ENCODE data around the gene PKN3.

The PKN3 gene

GRCh38 chr9:128685636-128686489 is 16.4 kb upstream of the PKN3 start:
- no peaks in the 10 kb centered on the region for H3K9me2 ChIP-seq (replicated peaks; ENCODE audit: insufficient read depth, low read length)
- peak overlapping the region; percentile 91 for H3K9ac ChIP-seq (ENCODE audit: low read length)
- no peaks in the 10 kb centered on the region for H3K36me3 ChIP-seq (replicated peaks; ENCODE audit: insufficient read depth, low read length)
- DNase-seq, result peak; percentile 70
- no peaks in the 10 kb centered on the region for H3K9me3 ChIP-seq (replicated peaks; ENCODE audit: insufficient read depth, low read length)
- H3K4me3 ChIP-seq (ENCODE audit: low read length), result peak overlapping the region; percentile 85
- peak overlapping the region; percentile 86 for H3K27ac ChIP-seq (ENCODE audit: low read length)
- TF ChIP-seq EZH2 (optimal IDR thresholded peaks at IDR 0.05; ENCODE audit: low read depth, low read length) (no peak), EZH2phosphoT487 (IDR thresholded peaks at IDR 0.05; ENCODE audit: low read length) (no peak), CTCF (IDR thresholded peaks at IDR 0.05; ENCODE audit: low read length) (no peak)
- peaks cover 39% of the 10 kb centered on the region for H3F3A ChIP-seq (ENCODE audit: insufficient read depth, low read length)
- peaks cover 21% of the 10 kb centered on the region for H3K4me1 ChIP-seq (ENCODE audit: low read length)
- H2AFZ ChIP-seq (ENCODE audit: low read length), result 0 out of 2 replicates have a peak overlapping the region, but pooled peaks have one; percentile 5
- H3K27me3 ChIP-seq (replicated peaks; ENCODE audit: insufficient read depth, low read length), result no peaks in the 10 kb centered on the region
- peaks cover 8% of the 10 kb centered on the region; the same call in 1 of the 2 replicates for H4K20me1 ChIP-seq (ENCODE audit: insufficient read depth, low read length)
- peak overlapping the region; percentile 93 for H3K4me2 ChIP-seq (ENCODE audit: low read depth, low read length)
- peaks cover 71% of the 10 kb centered on the region for H3K79me2 ChIP-seq (ENCODE audit: low read length)

GRCh38 chr9:128687453-128687852 is 14.8 kb upstream of the PKN3 start:
- H4K20me1 ChIP-seq (ENCODE audit: insufficient read depth, low read length), result peaks cover 24% of the 10 kb centered on the region
- H3K4me2 ChIP-seq (ENCODE audit: low read depth, low read length), result no peak overlapping the region; the same call in 1 of the 2 replicates
- no peaks in the 10 kb centered on the region for H3K9me2 ChIP-seq (replicated peaks; ENCODE audit: insufficient read depth, low read length)
- H3K36me3 ChIP-seq (replicated peaks; ENCODE audit: insufficient read depth, low read length), result no peaks in the 10 kb centered on the region; the same call in 1 of the 2 replicates
- H3K9ac ChIP-seq (ENCODE audit: low read length), result no peak overlapping the region
- no peaks in the 10 kb centered on the region for H3K9me3 ChIP-seq (replicated peaks; ENCODE audit: insufficient read depth, low read length)
- no peak overlapping the region for H3K27ac ChIP-seq (ENCODE audit: low read length)
- no peaks in the 10 kb centered on the region for H3K27me3 ChIP-seq (replicated peaks; ENCODE audit: insufficient read depth, low read length)
- no peak overlapping the region for H3K4me3 ChIP-seq (ENCODE audit: low read length)
- peaks cover 84% of the 10 kb centered on the region for H3K79me2 ChIP-seq (ENCODE audit: low read length)
- H3F3A ChIP-seq (ENCODE audit: insufficient read depth, low read length), result peaks cover 40% of the 10 kb centered on the region
- H3K4me1 ChIP-seq (ENCODE audit: low read length), result peaks cover 27% of the 10 kb centered on the region
- H2AFZ ChIP-seq (ENCODE audit: low read length), result no peak overlapping the region
- TF ChIP-seq CTCF (IDR thresholded peaks at IDR 0.05; ENCODE audit: low read length), result no peak
- no peak for TF ChIP-seq EZH2 (optimal IDR thresholded peaks at IDR 0.05; ENCODE audit: low read depth, low read length)
- TF ChIP-seq EZH2phosphoT487 (IDR thresholded peaks at IDR 0.05; ENCODE audit: low read length), result no peak
- DNase-seq, result no peak

- TF ChIP-seq CTCF (IDR thresholded peaks at IDR 0.05; ENCODE audit: low read length) (no peak), EZH2 (optimal IDR thresholded peaks at IDR 0.05; ENCODE audit: low read depth, low read length) (no peak), EZH2phosphoT487 (IDR thresholded peaks at IDR 0.05; ENCODE audit: low read length) (no peak)
- Histone ChIP-seq H3K9ac (ENCODE audit: low read length) (peak within 1 kb of the TSS; percentile 81), H3K27me3 (replicated peaks; ENCODE audit: insufficient read depth, low read length) (no peaks in the 10 kb centered on the region), H3K36me3 (replicated peaks; ENCODE audit: insufficient read depth, low read length) (peaks cover 8% of the 10 kb centered on the region; the same call in 1 of the 2 replicates), H3K9me3 (replicated peaks; ENCODE audit: insufficient read depth, low read length) (no peaks in the 10 kb centered on the region), H3K4me3 (ENCODE audit: low read length) (peak within 1 kb of the TSS; percentile 87), H3K4me2 (ENCODE audit: low read depth, low read length) (peak within 1 kb of the TSS; percentile 87), H2AFZ (ENCODE audit: low read length) (peak within 1 kb of the TSS; percentile 72), H4K20me1 (ENCODE audit: insufficient read depth, low read length) (peaks cover 27% of the 10 kb centered on the region), H3K79me2 (ENCODE audit: low read length) (peaks cover 86% of the 10 kb centered on the region), H3K4me1 (ENCODE audit: low read length) (peaks cover 27% of the 10 kb centered on the region), H3F3A (ENCODE audit: insufficient read depth, low read length) (peaks cover 43% of the 10 kb centered on the region), H3K27ac (ENCODE audit: low read length) (peak within 1 kb of the TSS; percentile 61), H3K9me2 (replicated peaks; ENCODE audit: insufficient read depth, low read length) (no peaks in the 10 kb centered on the region)
- peak; percentile 95 for DNase-seq
These were observed 13.6 kb upstream of the PKN3 start, which contains the start of gene SET for GRCh38 chr9:128688501-128689292. Gene SET (plus strand): TSS chr9:128689222. CDS start chr9:128689583, 361 bp downstream.

Measured in MM.1S (cell line).